Lung microvascular endothelial cell (primary cell): ENCODE data around the gene GJC1. TPM values are rescaled to one million over a fixed set of nuclear protein-coding genes. Genes with fewer than 3 reads are reported as not detected.

Source experiments
- DNase-seq, 2 donors: peaks; one replicate each; pipeline versions ENCODE4 v3.0.0 to v3.0.0-alpha.2; 2010; ENCODE audit warnings: low read depth in 2 of 2
- total RNA-seq: library from RNA; depleted of rRNA; stranded (reverse); fragments of >200 nt; gene quantifications from 2 replicates; pipeline ENCODE4 v1.2.1, GENCODE V29; 2014

Gene GJC1
- total RNA-seq, 1 donor from 2014 or later, result 5.2 TPM

DNA sequence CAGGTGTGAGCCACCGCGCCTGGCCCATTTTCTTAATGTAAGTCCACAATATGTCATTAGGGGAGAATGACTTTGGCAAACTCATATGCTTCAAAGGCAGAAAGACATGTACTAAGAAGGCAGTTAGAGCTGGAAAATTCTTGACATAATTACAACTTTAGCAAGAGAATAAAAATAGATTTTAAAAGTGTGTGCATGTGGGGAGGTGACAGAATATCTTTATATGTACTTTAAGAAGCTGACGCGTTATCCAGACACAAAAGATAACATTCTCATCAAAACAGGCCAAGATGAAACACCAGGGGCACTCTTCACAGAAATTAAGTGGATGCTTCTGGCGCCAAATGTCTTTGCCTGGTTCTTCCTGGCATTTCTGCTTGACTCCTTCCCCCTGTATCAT is 28.2 kb downstream of the GJC1 start:
- DNase-seq, result no peak

DNA sequence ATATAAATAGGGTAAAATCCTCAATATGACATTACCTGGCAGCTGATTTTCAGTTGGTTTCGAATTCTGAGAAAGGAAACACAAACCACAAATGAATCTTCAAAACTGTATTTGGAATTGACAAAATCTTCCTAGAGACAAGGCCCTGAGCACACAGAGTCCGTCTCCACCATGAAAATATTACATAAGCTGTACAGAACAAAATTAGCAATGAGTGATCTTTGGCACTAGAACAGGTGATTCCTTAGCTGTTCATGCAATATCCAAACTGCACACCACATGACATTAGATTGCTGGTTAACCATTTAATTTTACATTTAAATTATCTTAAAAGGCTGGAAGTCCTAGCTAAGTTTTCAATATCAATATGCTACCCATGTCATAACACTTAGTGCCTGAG is 31.7 kb downstream of the GJC1 start:
- no peak for DNase-seq

DNA sequence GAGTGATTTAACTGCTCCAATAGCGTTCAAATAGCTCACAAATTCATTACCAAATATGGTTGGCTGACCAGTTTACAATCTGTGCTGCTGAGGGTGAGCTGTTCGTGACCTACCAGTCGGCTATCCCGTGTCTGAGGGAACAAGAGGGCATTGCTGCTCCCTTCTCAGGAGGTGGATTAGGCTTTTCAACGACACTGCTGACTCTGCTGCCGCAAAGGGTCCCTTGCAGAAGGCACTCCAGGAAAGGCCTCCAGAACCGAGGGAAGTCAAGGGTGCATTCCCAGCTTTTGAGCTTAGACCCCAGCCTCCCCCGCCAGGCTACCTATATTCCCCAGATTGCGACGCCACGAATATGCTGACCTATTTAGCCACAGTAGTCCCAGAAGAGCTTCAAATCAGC is 32.3 kb downstream of the GJC1 start:
- no peak for DNase-seq

DNA sequence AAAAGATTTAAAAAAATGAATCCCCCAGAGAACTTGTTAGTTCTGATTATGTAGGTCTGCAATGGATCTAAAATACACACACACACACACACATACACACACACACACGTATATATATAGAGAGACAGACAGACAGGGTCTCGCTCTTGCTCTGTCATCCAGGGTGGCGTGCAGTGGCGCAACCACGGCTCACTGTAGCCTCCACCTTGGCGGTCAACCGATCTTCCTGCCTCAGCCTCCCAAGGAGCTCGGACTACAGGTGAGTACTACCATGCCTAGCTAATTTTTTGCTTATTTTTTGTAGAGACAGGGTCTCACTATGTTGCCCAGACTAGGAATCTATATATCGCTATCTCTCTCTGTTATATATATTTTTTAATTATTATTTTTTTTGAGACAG is 33.4 kb downstream of the GJC1 start:
- no peak for DNase-seq

DNA sequence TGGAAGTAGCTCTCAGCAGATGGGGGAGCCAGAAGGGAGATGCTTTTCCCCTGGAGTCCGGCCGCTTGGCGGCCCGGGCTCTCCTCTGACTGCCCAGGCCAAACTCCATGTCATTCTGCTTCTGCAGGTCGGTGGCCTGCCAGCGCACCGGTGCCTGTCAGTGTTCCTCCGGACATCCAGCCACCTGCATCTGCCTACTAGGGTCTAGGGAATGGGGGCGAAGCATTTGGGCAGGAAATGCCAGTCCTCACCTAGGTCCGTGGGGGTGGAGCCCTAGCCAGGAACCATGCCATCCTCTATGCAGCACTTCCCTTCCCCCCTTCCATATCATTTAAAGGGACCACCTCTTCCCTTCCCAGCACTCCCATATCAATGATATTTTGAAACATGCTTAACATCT is 34.2 kb downstream of the GJC1 start:
- DNase-seq, result no peak

DNA sequence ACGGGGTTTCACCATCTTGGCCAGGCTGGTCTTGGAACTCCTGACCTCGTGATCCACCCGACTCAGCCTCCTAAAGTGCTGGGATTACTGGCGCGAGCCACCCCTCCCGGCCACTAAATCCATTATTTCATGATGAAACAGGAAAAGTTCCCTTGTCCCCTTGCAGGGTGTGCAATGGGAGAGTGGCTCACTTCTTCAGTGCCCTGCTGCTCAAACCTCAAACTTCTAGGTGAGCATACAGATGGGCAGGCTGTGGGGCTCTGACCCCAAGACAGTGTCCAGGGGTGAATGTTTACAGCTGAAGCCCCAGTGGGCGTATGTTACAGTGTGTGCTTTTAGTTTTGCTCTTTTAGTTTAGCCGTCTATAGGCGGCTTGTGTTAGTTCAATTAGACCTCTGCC is 34.7 kb downstream of the GJC1 start:
- no peak for DNase-seq

DNA sequence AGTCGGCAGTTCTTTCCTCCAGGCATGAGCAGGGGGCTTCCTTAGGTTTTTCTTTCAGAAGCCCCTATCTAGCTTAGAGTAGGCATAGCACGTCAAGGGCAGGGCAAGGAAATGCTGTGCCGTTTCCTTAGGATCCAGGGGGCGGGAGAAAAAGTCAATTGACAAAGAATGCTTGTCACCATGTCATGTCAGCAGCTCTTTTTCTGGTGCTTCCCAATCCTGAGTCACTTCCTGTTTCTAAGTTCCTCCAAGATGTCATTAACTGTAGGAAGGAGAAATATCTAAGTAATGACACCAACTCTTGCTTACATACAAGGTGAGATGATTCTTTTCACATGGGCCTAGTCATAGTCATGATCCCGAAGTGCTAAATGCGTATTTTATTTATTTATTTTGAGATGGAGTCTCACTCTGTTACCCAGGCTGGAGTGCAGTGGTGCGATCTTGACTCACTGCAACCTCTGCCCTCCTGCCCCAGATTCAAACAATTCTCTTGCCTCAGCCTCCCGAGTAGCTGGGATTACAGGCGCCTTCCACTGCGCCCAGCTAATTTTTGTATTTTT is 35.2 kb downstream of the GJC1 start:
- DNase-seq, result peak in 1 of 2 donors; percentile 94

DNA sequence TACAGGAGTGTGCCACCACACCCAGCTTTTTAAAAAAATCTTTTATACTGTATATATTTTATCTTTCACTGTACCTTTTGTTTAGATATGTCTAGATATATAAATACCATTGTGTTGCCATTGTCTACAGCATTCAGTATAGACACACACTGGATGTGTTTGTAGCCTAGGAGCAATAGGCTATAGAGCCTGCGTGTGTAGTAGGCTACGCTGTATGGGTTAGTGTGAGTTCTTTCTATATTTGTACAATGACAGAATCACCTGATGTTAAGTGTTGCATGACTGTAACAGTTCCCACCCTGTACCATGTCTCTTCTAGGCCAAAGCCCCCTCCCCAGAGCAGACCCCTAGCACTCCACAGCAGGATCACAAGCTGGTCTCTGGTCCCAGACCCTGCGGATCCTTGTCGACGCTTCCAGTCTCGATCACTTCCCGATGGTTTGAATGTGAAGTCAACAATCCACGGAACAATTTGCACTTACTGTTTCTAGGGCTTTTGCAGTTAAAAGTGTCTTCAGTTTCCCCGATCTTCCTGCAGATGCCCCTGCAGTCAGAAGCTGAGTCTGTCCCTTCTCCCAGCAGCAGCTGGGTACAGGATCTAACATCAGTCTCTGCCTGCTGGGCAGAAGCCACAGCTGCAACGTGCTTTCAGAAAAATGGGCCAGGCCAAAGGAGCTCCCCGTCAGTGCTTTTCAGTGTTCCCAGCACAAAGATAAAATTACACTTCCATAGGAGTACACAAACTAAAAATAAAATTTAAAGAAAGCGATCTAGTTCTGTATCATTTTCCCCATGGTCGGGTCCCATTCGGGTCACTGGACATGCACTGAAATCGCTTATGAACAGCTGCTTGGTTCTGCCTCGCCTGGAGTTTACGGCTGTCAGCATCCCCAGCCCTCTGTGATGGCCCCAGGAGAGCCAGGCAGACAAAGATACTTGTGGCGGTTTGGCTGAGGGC is 35.9 kb downstream of the GJC1 start:
- no peak for DNase-seq

DNA sequence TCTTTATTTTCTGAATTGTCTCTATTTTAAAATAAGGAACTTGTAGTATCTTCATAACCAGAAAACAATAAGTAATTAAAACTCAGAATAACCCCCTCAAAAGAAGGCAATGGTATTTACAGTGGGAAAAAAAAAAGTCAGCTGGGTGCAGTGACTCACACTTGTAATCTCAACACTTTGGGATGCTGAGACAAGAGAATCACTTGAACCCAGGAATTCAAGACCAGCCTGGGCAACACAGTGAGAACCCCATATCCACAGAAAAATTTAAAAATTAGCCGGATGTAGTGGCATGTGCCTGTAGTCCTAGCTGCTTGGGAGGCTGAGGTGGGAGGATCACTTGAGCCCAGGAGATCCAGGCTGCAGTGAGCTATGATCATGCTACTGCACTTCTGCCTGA is 37.8 kb downstream of the GJC1 start:
- peak in 1 of 2 donors; percentile 29 for DNase-seq

DNA sequence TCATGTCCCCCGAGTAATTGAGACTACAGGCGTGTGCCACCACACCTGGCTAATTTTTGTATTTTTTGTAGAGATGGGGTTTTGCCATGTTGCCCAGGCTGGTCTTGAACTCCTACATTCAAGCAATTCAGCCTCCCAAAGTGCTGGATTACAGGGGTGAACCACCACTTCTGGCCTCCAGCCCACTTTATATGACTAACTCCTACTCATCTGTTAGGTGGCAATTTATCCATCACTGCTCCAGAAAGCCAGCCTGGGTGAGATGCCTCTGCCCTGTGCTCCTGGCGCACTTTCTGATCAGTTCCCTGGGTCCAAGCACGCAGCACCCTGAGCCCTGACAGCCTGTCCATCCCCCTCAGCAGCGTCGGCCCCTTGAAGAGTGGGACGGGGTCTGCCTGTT is 41.9 kb downstream of the GJC1 start:
- DNase-seq, result no peak

DNA sequence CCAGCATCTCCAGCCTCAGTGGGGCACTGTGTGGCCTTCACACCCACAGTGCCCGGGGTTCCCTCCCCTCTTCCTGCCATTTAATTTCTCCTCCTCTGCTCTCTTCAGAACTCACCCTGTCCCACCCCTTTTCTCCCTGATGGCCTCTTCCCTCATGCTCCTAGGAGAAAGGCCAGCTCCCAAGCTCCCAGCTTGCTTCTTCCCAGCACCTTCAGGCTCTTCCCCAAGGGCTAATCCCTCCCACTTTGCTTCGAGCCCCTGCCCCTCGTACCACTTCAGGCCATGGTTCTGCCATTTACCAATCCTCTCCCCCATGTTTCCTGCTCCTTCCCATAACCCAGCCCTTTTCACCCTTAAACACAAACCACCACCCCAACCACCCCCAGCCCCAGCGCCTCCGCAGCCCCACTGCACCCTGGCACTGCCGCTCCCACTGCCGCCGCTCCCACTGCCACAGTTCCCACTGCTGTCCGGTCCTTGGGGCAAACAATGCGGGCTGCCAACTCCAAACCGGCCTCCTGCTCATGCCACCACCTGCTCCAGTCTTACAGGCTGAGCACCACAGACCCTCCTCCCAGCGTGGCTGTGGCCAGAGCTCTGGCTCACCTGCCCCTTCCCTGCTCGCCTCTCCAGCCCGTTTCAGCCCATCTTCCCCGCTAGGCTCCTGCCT is 42.7 kb downstream of the GJC1 start:
- no peak for DNase-seq

DNA sequence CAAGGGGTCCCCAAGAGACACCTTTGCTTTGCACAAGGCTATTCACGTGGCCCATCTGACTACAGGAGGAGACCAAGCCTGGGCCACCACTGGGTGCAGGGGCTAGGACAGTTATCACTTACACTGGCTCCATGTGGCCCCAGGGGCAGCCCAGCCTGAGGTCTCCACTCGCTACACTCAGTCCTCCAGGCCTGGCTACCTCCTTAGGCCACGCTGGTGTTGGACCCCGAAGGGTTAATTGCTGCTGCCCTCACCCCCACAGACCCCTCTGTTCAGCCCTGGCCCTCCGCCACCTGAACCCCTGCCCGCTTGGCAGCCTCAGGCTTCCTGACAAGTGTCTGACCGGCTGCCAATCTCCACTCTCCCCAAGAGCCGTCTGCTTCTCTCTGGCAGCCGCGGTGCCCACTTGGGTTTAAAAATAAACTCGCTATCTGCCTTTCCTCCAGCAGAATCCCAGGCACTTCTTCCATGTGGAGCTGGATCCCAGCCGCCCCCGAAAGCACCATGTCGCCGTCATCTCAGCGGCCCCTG is 43.5 kb downstream of the GJC1 start:
- no peak for DNase-seq

DNA sequence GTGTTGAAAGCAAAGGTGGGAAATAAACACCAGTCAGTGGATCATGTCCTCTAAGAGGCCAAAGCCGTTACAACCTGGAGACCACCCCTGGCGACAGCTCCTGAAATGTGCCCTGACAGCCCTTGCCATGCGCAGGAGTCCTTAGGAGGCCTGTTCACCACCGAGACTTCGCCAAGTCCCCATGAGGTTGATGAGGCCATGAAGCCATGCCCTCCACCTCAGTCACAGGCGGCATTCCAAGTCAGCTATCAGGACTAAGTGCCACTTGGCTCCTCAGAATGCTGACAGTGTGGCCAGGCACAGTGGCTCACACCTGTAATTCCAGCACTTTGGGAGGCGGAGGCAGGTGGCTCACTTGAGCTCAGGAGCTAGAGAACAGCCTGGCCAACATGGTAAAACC is 44.2 kb downstream of the GJC1 start:
- DNase-seq, result no peak

DNA sequence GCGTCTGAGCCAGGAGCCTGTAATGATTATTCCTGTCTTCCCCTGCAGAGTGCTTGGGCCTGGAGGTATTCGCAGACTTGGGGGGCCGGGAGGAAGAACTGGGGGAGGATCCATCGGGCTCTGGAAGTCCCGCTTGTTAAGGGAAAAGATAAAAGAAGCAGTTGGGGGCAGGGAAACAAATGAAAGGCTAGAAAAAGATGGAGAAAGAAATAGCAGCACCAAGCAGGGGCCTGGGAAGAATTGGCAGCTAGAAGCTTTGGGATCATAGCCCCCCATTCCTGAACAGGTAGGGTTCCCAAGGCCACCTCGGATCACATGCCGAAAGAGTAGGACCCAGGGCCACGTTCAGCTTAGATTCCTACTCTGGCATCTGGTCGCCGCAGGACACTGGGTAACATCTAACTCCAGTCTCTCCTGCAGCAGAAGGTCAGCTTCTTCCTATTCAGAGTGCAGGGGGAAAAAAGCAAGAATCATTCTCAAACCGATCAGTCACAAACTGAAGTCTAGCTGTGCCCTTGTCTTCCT is 47.7 kb downstream of the GJC1 start:
- DNase-seq, result no peak

DNA sequence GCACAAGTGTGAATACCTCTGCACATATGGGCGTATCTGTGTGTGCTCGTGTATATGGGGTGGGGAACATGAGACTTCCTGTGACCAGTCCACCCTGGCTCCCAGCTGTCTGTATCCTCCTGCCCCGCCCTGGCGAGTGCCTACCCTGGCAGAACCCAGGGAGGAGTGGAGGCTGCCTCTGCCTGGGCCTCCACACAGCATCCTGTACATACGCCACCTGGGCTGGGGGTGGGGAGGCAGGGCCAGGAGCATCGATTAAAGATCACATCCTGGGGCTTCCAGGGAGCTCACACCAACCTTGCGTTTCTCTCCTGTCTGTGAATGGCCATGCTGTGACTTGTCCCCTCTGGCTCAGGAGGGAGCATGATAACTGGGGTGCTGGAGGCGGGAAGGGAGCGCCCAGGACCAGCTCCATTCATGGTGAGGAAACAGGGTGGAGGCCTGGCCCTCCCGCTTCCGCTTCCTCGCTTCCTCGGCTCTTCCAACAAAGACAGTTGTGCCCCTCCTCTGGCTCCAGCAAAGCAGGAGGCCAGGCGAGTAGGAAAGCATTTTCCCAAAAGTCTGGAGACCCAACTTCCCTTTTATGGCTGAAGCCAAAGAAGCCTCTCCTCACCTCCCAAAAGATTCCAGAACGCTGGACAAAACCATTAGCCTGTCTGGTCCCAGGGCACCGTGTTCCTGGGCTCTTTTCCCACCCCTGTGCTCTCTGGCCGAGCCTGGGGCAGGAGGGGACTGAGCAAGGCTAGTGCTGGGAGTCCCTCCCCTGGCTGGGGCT is 48.3 kb downstream of the GJC1 start:
- DNase-seq, result no peak

DNA sequence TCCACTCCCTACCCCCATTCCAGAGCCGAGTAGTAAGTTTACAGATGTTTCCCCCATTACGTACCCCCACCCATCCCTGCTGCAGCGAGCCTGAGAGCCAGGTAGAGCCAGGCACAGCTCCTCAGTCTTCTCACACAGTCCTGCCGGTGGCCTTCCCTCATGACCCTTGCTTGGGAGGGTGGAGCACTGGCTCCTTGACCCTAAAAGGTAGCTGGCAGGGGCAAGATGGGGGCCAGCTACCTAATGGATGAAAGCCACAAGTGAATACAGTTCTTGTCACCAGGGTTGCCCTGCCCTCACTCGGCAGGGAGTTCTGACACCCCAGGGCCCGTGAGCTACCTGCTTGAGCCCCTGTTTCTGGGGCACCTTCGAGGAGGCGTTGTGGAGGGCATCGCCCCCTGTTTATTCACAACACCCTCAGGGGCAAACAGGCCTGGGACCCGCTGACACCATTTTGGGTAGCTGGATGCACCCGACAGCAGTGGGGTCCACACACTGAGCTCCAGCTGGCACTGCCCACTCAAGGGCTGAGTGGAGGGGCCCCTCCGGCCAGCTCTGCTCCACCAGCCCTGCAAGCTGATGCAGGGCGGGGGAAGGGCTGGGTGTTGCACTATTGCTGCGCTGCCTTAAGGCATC is 49.1 kb downstream of the GJC1 start:
- no peak for DNase-seq

DNA sequence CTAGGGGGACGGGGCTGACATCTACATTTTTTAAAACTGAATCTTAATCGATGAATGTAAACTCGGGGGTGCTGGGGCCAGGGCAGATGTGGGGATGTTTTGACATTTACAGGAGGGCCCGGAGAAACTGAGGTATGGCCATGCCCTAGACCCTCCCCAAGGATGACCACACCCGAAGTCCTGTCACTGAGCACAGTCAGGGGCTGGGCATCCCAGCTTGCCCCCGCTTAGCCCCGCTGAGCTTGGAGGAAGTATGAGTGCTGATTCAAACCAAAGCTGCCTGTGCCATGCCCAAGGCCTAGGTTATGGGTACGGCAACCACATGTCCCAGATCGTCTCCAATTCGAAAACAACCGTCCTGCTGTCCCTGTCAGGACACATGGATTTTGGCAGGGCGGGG is 49.9 kb downstream of the GJC1 start:
- no peak for DNase-seq

DNA sequence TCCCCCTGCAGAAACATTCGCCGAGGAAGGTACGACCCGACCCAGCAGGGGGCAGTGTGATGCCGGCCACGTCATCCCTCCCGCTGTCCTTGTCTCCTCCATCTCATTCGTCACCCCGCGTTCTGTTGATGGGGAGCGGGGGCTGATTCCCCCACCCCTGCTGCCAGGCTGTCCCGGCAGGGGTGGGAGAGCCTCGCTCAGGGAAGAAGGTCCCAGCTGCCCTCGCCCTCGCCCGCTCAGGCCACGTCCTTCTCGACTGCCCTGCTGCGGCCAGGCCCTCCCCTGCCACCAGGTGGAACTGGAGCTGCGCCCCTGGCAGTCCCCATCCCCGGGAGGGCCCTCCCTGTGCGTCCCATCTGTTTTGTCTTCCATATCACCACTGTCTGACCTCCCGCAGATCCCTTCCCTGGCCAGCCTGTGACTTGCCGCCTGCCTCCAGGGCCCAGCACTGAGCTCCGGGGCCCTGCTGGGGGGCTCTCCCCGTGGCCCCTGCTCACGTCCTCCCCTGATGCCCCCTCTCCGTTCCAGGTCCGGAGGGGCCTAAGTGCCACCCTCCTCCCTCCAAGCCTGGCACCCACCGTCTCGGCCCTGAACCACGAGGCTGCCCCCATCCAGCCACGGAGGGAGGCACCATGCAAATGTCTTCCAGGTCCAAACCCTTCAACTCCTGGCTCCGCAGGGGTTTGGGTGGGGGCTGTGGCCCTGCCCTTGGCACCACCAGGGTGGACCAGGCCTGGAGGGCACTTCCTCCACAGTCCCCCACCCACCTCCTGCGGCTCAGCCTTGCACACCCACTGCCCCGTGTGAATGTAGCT is 50.7 kb downstream of the GJC1 start:
- DNase-seq, result peak; percentile 74 to 76

DNA sequence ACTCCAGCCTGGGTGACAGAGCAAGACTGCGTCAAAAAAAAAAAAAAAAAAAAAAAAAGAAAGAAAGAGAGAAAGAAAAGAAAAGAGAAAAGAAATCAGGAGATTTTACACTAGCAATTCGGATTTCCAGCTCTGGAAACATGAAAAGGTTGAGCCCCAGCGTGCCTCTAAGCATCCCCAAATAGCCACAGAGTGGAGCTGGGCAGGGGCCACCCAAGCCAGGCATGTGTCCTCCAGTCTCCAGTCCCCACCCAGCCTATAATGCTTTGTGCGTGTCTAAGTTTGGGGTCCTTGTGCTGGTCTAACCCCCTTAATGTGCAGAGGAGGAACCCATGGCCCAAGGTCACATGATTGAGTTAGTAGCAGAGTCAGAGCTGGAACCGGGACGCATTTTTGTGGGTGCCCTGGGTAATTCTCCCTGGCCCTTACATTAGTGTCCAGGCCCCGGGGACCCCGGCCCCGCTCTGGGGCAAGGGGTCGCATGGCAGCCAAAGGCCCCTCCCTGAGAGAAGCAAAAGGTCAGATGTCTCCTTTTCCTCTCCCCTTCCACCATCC is 51.4 kb downstream of the GJC1 start:
- no peak for DNase-seq
